Liver (tissue), 9 donors: ENCODE data around the gene DCDC1. TPM values are rescaled to one million over a fixed set of nuclear protein-coding genes. Genes with fewer than 3 reads are reported as not detected.

Experiments used
- DNase-seq: peaks from one replicate; pipeline ENCODE4 v3.0.0-alpha.2; 2017; ENCODE audit warnings: low spot score
- H3K27ac ChIP-seq, 2 donors: one replicate each; pipeline ENCODE4 v1.7.0; 2013; ENCODE audit warnings: inconsistent platforms in 2 of 2, low read length in 2 of 2, control low read depth in 1 of 2, low read depth in 1 of 2, mild to moderate bottlenecking in 1 of 2
- H3K27me3 ChIP-seq, 4 donors: one replicate each; pipeline versions ENCODE4 v1.6.1 to v1.7.0; 2013; ENCODE audit warnings: low read length in 3 of 4, inconsistent platforms in 1 of 4, mild to moderate bottlenecking in 1 of 4, moderate library complexity in 1 of 4; ENCODE audit not compliant: control insufficient read depth in 4 of 4, insufficient read depth in 4 of 4
- H3K36me3 ChIP-seq, 4 donors: one replicate each; pipeline versions ENCODE4 v1.6.1 to v1.7.0; 2013; ENCODE audit warnings: low read length in 3 of 4, mild to moderate bottlenecking in 3 of 4, low read depth in 1 of 4, moderate library complexity in 1 of 4; ENCODE audit not compliant: control insufficient read depth in 4 of 4, insufficient read depth in 3 of 4
- H3K4me1 ChIP-seq, 4 donors: one replicate each; pipeline versions ENCODE4 v1.6.1 to v1.7.0; 2013; ENCODE audit warnings: low read length in 3 of 4, mild to moderate bottlenecking in 3 of 4, moderate library complexity in 1 of 4; ENCODE audit not compliant: control insufficient read depth in 4 of 4, insufficient read depth in 4 of 4
- H3K4me3 ChIP-seq, 3 donors: one replicate each; pipeline versions ENCODE4 v1.6.1 to v1.7.0; 2013; ENCODE audit warnings: low read length in 3 of 3, control low read depth in 1 of 3, low read depth in 1 of 3, mild to moderate bottlenecking in 1 of 3
- H3K9ac ChIP-seq, 2 donors: one replicate each; pipeline ENCODE4 v1.7.0; 2013; ENCODE audit warnings: low read length in 2 of 2, mild to moderate bottlenecking in 2 of 2, moderate library complexity in 2 of 2, control low read depth in 1 of 2, low read depth in 1 of 2
- H3K9me3 ChIP-seq, 4 donors: one replicate each; pipeline versions ENCODE4 v1.6.1 to v1.7.0; 2013; ENCODE audit warnings: low read length in 3 of 4; ENCODE audit not compliant: control insufficient read depth in 4 of 4
- ATF3 ChIP-seq: IDR thresholded peaks from 2 replicates; pipeline ENCODE4 v1.6.1; 2016; ENCODE audit warnings: antibody characterized with exemption
- FOXA1 ChIP-seq: IDR thresholded peaks from 2 replicates; pipeline ENCODE4 v1.6.1; 2016; ENCODE audit warnings: antibody characterized with exemption
- FOXA2 ChIP-seq: IDR thresholded peaks from 2 replicates; pipeline ENCODE4 v1.6.1; 2016; ENCODE audit warnings: antibody characterized with exemption
- GABPA ChIP-seq, 2 donors: IDR thresholded peaks in 1 of 2; conservative IDR thresholded peaks in 1 of 2; 2 replicates each; pipeline ENCODE4 v1.6.1; 2016; ENCODE audit warnings: antibody characterized with exemption in 2 of 2, mild to moderate bottlenecking in 1 of 2, moderate library complexity in 1 of 2
- HNF4A ChIP-seq, 2 donors: conservative IDR thresholded peaks; 2 replicates each; pipeline ENCODE4 v1.6.1; 2016; ENCODE audit warnings: antibody characterized with exemption in 2 of 2, mild to moderate bottlenecking in 2 of 2
- HNF4G ChIP-seq: IDR thresholded peaks from 2 replicates; pipeline ENCODE4 v1.6.1; 2016; ENCODE audit warnings: antibody characterized with exemption
- JUND ChIP-seq, 2 donors: IDR thresholded peaks; 2 replicates each; pipeline ENCODE4 v1.6.1; 2016; ENCODE audit warnings: antibody characterized with exemption in 2 of 2
- NR2F2 ChIP-seq: IDR thresholded peaks from 2 replicates; pipeline ENCODE4 v1.6.1; 2016; ENCODE audit warnings: antibody characterized with exemption
- RAD21 ChIP-seq, 2 donors: IDR thresholded peaks; 2 replicates each; pipeline ENCODE4 v1.6.1; 2016; ENCODE audit warnings: antibody characterized with exemption in 2 of 2, mild to moderate bottlenecking in 2 of 2
- REST ChIP-seq: IDR thresholded peaks from 2 replicates; pipeline ENCODE4 v1.6.1; 2016; ENCODE audit warnings: antibody characterized with exemption, mild to moderate bottlenecking
- RXRA ChIP-seq, 2 donors: IDR thresholded peaks; 2 replicates each; pipeline ENCODE4 v1.6.1; 2017 to 2018; ENCODE audit warnings: antibody characterized with exemption in 2 of 2, mild to moderate bottlenecking in 1 of 2
- SP1 ChIP-seq: IDR thresholded peaks from 2 replicates; pipeline ENCODE4 v1.6.1; 2018; ENCODE audit warnings: antibody characterized with exemption, mild to moderate bottlenecking
- TAF1 ChIP-seq: conservative IDR thresholded peaks from 2 replicates; pipeline ENCODE4 v1.6.1; 2016; ENCODE audit warnings: antibody characterized with exemption, mild to moderate bottlenecking
- YY1 ChIP-seq: IDR thresholded peaks from 2 replicates; pipeline ENCODE4 v1.6.1; 2016; ENCODE audit warnings: antibody characterized with exemption, mild to moderate bottlenecking
- WGBS: extraction: QIAGEN DNeasy Blood & Tissue Kit; methylation state at CpG from one replicate; pipeline ENCODE4 v1.1.7; 2013; 5-methylcytosine and 5-hydroxymethylcytosine counted together
- polyA plus RNA-seq, 2 donors: library from polyadenylated mRNA; stranded (reverse) in 1 of 2; unstranded in 1 of 2; fragments of 200-250 nt in 1 of 2; fragments of >200 nt in 1 of 2; fragmentation: Nextera tagmentation in 1 of 2; extraction: Ambion mirVana in 1 of 2; gene quantifications; one replicate each; pipeline versions ENCODE4 v1.2.1 to v1.2.3, GENCODE V29; 2013 to 2015
- total RNA-seq, 2 donors: library from RNA; depleted of rRNA; stranded (reverse); fragments of >200 nt; gene quantifications; one replicate each; pipeline ENCODE4 v1.2.3, GENCODE V29; 2014
- TF ChIP-seq, protein P1 (sequence below): fragments of 150-350 bp; IDR thresholded peaks from 2 replicates; pipeline ENCODE4 v1.5.1; 2017; ENCODE audit warnings: improper control_type of control experiment, low read depth, low read length; ENCODE audit not compliant: missing input control
- TF ChIP-seq, protein P2 (sequence below): IDR thresholded peaks from 2 replicates; pipeline ENCODE4 v1.6.1; 2016; ENCODE audit warnings: antibody characterized with exemption
- TF ChIP-seq, protein P3 (sequence below): IDR thresholded peaks from 2 replicates; pipeline ENCODE4 v1.6.1; 2016; ENCODE audit warnings: antibody characterized with exemption
- donor health status: healthy.
- donor health status: healthy.
- donor health status: healthy.
- donor health status: healthy.
- donor health status: healthy.

The DCDC1 gene
- total and polyA plus RNA-seq, 4 donors: 0.38 to 3.5 (median 2.0) TPM

DNA sequence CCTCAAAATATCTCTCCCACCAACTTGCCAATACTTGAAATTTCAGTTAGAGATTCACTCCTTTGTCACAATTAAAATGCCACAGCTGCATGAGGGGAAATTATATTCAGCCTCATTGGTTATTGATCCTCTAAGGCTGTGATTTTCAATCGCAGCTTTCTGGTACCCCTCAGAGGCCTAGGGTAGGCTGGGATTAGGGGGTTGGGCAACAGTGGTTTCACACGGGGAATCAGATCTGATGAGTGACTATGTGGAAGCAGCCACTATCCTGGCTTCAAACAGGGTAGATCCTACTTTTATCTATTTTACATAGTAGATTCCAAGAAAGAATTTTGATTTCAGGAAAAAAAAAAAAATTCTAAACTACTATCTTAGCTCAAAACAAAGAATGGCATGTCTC is 252.5 kb downstream of the DCDC1 start:
- no peaks in the 10 kb centered on the region for H3K9me3 ChIP-seq
- H3K4me3 ChIP-seq: no peak overlapping the region
- no peak for TF ChIP-seq HNF4G
- TF ChIP-seq FOXA1: no peak
- no peak for TF ChIP-seq GABPA (IDR thresholded peaks at IDR 0.05 in 1 of 2, conservative IDR thresholded peaks at IDR 0.05 in 1 of 2)
- no peak for TF ChIP-seq NR2F2
- TF ChIP-seq SP1: no peak
- TF ChIP-seq REST: no peak
- no peak for TF ChIP-seq ATF3
- TF ChIP-seq TAF1: no peak
- TF ChIP-seq JUND (IDR thresholded peaks at IDR 0.05): no peak
- TF ChIP-seq, protein P1, sequence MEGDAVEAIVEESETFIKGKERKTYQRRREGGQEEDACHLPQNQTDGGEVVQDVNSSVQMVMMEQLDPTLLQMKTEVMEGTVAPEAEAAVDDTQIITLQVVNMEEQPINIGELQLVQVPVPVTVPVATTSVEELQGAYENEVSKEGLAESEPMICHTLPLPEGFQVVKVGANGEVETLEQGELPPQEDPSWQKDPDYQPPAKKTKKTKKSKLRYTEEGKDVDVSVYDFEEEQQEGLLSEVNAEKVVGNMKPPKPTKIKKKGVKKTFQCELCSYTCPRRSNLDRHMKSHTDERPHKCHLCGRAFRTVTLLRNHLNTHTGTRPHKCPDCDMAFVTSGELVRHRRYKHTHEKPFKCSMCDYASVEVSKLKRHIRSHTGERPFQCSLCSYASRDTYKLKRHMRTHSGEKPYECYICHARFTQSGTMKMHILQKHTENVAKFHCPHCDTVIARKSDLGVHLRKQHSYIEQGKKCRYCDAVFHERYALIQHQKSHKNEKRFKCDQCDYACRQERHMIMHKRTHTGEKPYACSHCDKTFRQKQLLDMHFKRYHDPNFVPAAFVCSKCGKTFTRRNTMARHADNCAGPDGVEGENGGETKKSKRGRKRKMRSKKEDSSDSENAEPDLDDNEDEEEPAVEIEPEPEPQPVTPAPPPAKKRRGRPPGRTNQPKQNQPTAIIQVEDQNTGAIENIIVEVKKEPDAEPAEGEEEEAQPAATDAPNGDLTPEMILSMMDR: no peak
- TF ChIP-seq, protein P2, sequence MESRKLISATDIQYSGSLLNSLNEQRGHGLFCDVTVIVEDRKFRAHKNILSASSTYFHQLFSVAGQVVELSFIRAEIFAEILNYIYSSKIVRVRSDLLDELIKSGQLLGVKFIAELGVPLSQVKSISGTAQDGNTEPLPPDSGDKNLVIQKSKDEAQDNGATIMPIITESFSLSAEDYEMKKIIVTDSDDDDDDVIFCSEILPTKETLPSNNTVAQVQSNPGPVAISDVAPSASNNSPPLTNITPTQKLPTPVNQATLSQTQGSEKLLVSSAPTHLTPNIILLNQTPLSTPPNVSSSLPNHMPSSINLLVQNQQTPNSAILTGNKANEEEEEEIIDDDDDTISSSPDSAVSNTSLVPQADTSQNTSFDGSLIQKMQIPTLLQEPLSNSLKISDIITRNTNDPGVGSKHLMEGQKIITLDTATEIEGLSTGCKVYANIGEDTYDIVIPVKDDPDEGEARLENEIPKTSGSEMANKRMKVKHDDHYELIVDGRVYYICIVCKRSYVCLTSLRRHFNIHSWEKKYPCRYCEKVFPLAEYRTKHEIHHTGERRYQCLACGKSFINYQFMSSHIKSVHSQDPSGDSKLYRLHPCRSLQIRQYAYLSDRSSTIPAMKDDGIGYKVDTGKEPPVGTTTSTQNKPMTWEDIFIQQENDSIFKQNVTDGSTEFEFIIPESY: no peak
- no peak for TF ChIP-seq YY1
- H3K9ac ChIP-seq: no peak overlapping the region
- no peak overlapping the region for H3K27ac ChIP-seq
- H3K4me1 ChIP-seq: no peaks in the 10 kb centered on the region
- H3K27me3 ChIP-seq: peaks cover 0 to 2% (median 0%) of the 10 kb centered on the region in 4 donors
- H3K36me3 ChIP-seq: no peaks in the 10 kb centered on the region
- 66% methylated on average over 2 of the region's 2 CpGs for WGBS
- DNase-seq: no peak

- no peaks in the 10 kb centered on the region for H3K36me3 ChIP-seq
- 77% methylated on average over 2 of the region's 2 CpGs for WGBS
- no peaks in the 10 kb centered on the region for H3K4me1 ChIP-seq
- TF ChIP-seq RAD21 (IDR thresholded peaks at IDR 0.05): no peak
- no peak for TF ChIP-seq TAF1
- no peak for TF ChIP-seq HNF4G
- TF ChIP-seq NR2F2: no peak
- no peak for TF ChIP-seq YY1
- no peak for TF ChIP-seq REST
- no peak for TF ChIP-seq FOXA2
- TF ChIP-seq ATF3: no peak
- no peak for TF ChIP-seq FOXA1
- TF ChIP-seq, protein P3, sequence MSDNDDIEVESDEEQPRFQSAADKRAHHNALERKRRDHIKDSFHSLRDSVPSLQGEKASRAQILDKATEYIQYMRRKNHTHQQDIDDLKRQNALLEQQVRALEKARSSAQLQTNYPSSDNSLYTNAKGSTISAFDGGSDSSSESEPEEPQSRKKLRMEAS: no peak
- TF ChIP-seq JUND (IDR thresholded peaks at IDR 0.05): no peak
- TF ChIP-seq GABPA (IDR thresholded peaks at IDR 0.05 in 1 of 2, conservative IDR thresholded peaks at IDR 0.05 in 1 of 2): no peak
- TF ChIP-seq, protein P1: no peak
- no peak for TF ChIP-seq RXRA (IDR thresholded peaks at IDR 0.05)
- TF ChIP-seq HNF4A (conservative IDR thresholded peaks at IDR 0.05): no peak
- H3K27me3 ChIP-seq: peaks cover 0 to 2% (median 0%) of the 10 kb centered on the region in 4 donors
- H3K9me3 ChIP-seq: no peaks in the 10 kb centered on the region
- H3K4me3 ChIP-seq: no peak overlapping the region
- H3K9ac ChIP-seq: no peak overlapping the region
- H3K27ac ChIP-seq: no peak overlapping the region
- DNase-seq: no peak
These were observed 255.1 kb downstream of the DCDC1 start for GRCh38 chr11:31114442-31114841.
